HG02943 (cell line): Measurements from ENCODE around the gene RBMY1E.
"Not testable (repeated sequence)": the region's sequence is repeated elsewhere in the genome, so short reads cannot be mapped to it uniquely, and the experiment has no call there.

Experiments
- ATAC-seq: cut with Tn5 transposase; IDR thresholded peaks from one replicate; pipeline ENCODE4 v1.9.1; 2021; ENCODE audit warnings: mild to moderate bottlenecking, low read depth, moderate library complexity; ENCODE audit not compliant: unreplicated experiment

The RBMY1E gene

DNA sequence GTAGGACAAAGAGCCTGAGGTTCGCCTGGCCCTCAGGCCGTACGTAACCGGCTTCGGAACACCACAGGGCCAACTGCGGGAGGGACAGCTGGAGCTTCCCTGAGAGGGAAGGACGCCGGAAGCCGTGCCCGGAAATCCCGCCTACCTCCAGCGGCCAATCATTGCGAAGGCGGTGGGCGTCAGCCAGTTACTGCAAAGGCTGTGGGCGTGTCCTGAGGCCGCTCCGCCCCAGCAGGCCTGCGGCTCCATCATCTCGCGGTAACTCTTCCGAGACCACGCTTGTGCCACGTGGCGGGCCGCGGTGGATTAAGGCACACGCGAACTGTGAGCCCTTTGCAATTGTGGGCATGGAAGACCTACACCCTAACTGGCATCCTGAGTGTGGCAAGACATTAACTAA, at the start of gene RBMY1E:
Gene RBMY1E, minus strand, starts transcription at position 101 of the 400 bp plus-strand sequence. CDS start 1,978 bp downstream, outside the sequence.
- ATAC-seq, result not testable (repeated sequence)

GRCh38 chrY:21894426-21894825, 23.4 kb downstream of the RBMY1E start, which contains the start of gene RBMY1D:
Gene RBMY1D (minus strand): TSS chrY:21894526. CDS start chrY:21892513, 2,013 bp downstream.
- ATAC-seq, result not testable (repeated sequence)

- not testable (repeated sequence) for ATAC-seq
Measured at GRCh38 chrY:21869407-21870076, 48.3 kb downstream of the RBMY1E start.
